ENCODE results near the gene TOM1L2. TPM values are rescaled to one million over a fixed set of nuclear protein-coding genes. Genes with fewer than 3 reads are reported as not detected.
A peak's percentile ranks its signal among the peaks of the same experiment; 100 is the strongest.

The TOM1L2 gene
- total and polyA plus RNA-seq, 2 of the 4 experiments (the other 2 are of a cell fraction), result 34.4 to 51.7 TPM

- H2BK20ac ChIP-seq (ENCODE audit: low read depth, low read length), result peak within 1 kb of the TSS; percentile 30
- DNase-seq (peak; percentile 37), ATAC-seq (ENCODE audit: low read depth) (peak; percentile 52)
- peak within 1 kb of the TSS; percentile 89 for H3K4me3 ChIP-seq (ENCODE audit: insufficient read depth, low read depth, low read length)
- WGBS, 2 experiments (ENCODE audit: extremely low coverage in 2 of 2, insufficient read length in 1 of 2), result 2% methylated on average over 23 of the region's 52 CpGs; no CpG with 5 or more reads in 1 of the 2 experiments
- H2BK120ac ChIP-seq (ENCODE audit: low read depth, low read length), result peak within 1 kb of the TSS; percentile 94
- H3K9me3 ChIP-seq (ENCODE audit: control insufficient read depth, insufficient read depth, low read length), result no peaks in the 10 kb centered on the region
- in situ Hi-C loops (cut with MboI; ENCODE audit: low sequenced_read_pairs), result no loop called here
- peaks cover 4% of the 10 kb centered on the region; the same call in 1 of the 2 replicates for H3K36me3 ChIP-seq (ENCODE audit: control insufficient read depth, insufficient read depth, low read length)
- H2BK5ac ChIP-seq (ENCODE audit: low read depth, low read length, poor library complexity, severe bottlenecking), result peak within 1 kb of the TSS; percentile 89
- TF ChIP-seq POLR2A (IDR thresholded peaks at IDR 0.05; ENCODE audit: low read depth, low read length) (0 out of 2 replicates have a peak, but pooled peaks have one; percentile 54), RAD21 (IDR thresholded peaks at IDR 0.05; ENCODE audit: low read length) (no peak), MAZ (IDR thresholded peaks at IDR 0.05; ENCODE audit: borderline replicate concordance, low read depth, low read length) (no peak)
- peaks cover 29% of the 10 kb centered on the region for H4K20me1 ChIP-seq (ENCODE audit: insufficient read depth, low read length)
- ChIA-PET CTCF (interaction anchor here (0.5 to 0.6 kb wide), 2 partner anchors 84 to 155 kb away, joined by 3 read pairs; no protein-coding TSS in a partner anchor), POLR2A (ENCODE audit: unreplicated experiment) (interaction anchor here (0.6 kb wide), 1 partner anchor 161 kb away, joined by 3 read pairs; no protein-coding TSS in a partner anchor)
- peak within 1 kb of the TSS; percentile 69 for H4K5ac ChIP-seq (ENCODE audit: low read depth, low read length)
- H3K14ac ChIP-seq (replicated peaks; ENCODE audit: low read depth, low read length), result peak within 1 kb of the TSS; percentile 97
- H2AK5ac ChIP-seq (ENCODE audit: low read depth, low read length), result peak within 1 kb of the TSS; percentile 97
- dilution Hi-C loops (cut with HindIII; ENCODE audit: low sequenced_read_pairs, unreplicated experiment), result no loop called here
- H3K9ac ChIP-seq (ENCODE audit: low read depth, low read length), result peak within 1 kb of the TSS; percentile 92
- peak within 1 kb of the TSS; percentile 92; the same call in 2 of the 3 replicates for H2BK15ac ChIP-seq (ENCODE audit: low read depth, low read length)
- H2AK9ac ChIP-seq (replicated peaks; ENCODE audit: low read depth, low read length, poor library complexity), result peak within 1 kb of the TSS; percentile 98
- peak within 1 kb of the TSS; percentile 92 for H3K4me2 ChIP-seq (ENCODE audit: low read depth, low read length)
- peak within 1 kb of the TSS; percentile 97 for H4K91ac ChIP-seq (ENCODE audit: insufficient read depth, low read depth, low read length)
- H3K27me3 ChIP-seq (ENCODE audit: control insufficient read depth, insufficient read depth, low read length), result no peaks in the 10 kb centered on the region
- intact Hi-C loops (cut with micrococcal nuclease), result no loop called here
- peaks cover 15 to 63% of the 10 kb centered on the region in 2 experiments for H3K79me1 ChIP-seq (ENCODE audit: low read depth in 1 of 2, low read length in 2 of 2)
- H3K56ac ChIP-seq (ENCODE audit: extremely low read depth, insufficient read depth, low read length), result peak within 1 kb of the TSS; percentile 86
- H3K4me1 ChIP-seq (ENCODE audit: control insufficient read depth, insufficient read depth, low read length), result peaks cover 45% of the 10 kb centered on the region
- H3K23ac ChIP-seq (ENCODE audit: low read depth, low read length), result peak within 1 kb of the TSS; percentile 94
- peaks cover 34% of the 10 kb centered on the region for H3K9me1 ChIP-seq (ENCODE audit: insufficient read depth, low read length)
- H2AFZ ChIP-seq (replicated peaks; ENCODE audit: low read length, poor library complexity), result peak within 1 kb of the TSS; percentile 87
- H3K18ac ChIP-seq (ENCODE audit: low read depth, low read length), result peak within 1 kb of the TSS; percentile 69
- H4K8ac ChIP-seq (ENCODE audit: low read depth in 2 of 2, low read length in 2 of 2), result peak within 1 kb of the TSS; percentile 52 to 94
- BruUV-seq (replicated peaks), result no TSS peak
- H3K4ac ChIP-seq (ENCODE audit: low read depth, low read length), result peak within 1 kb of the TSS; percentile 93
- peak within 1 kb of the TSS; percentile 94 for H3K27ac ChIP-seq (ENCODE audit: insufficient read depth, low read length)
Measured at GRCh38 chr17:17836818-17837379, 135.3 kb downstream of the TOM1L2 start, which contains the start of gene SREBF1. Gene SREBF1, minus strand, starts transcription at chr17:17836986. Its CDS starts 169 bp downstream, at chr17:17836817.

Measured in IMR-90 (cell line).